Measurements from ENCODE around the gene RNASE8. TPM values are rescaled to one million over a fixed set of nuclear protein-coding genes. Genes with fewer than 3 reads are reported as not detected.

RNASE8 gene
- total RNA-seq, 1 donor from 2014 or later: not detected

DNA sequence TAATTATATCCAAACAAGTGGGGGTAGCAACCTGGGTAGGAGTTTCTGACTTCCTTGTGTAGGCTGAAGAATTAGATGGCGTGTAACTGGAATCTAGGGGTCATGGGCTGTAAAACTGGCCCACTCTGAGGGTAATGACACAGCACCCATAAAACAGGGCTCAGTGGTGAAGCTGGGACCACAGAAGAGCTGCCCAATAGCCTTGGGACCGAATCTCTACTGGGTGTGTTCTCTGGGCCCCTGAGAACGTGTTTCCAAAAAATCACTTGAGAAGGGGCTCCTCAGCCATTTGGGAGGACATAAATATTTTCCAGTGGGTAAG, 3.7 kb downstream of the RNASE8 start:
- TF ChIP-seq, protein P1, sequence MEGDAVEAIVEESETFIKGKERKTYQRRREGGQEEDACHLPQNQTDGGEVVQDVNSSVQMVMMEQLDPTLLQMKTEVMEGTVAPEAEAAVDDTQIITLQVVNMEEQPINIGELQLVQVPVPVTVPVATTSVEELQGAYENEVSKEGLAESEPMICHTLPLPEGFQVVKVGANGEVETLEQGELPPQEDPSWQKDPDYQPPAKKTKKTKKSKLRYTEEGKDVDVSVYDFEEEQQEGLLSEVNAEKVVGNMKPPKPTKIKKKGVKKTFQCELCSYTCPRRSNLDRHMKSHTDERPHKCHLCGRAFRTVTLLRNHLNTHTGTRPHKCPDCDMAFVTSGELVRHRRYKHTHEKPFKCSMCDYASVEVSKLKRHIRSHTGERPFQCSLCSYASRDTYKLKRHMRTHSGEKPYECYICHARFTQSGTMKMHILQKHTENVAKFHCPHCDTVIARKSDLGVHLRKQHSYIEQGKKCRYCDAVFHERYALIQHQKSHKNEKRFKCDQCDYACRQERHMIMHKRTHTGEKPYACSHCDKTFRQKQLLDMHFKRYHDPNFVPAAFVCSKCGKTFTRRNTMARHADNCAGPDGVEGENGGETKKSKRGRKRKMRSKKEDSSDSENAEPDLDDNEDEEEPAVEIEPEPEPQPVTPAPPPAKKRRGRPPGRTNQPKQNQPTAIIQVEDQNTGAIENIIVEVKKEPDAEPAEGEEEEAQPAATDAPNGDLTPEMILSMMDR (IDR thresholded peaks at IDR 0.05): no peak
- H3K27ac Mint-ChIP-seq (ENCODE audit: unreplicated experiment): no peak overlapping the region
- no peaks in the 10 kb centered on the region for H3K27me3 Mint-ChIP-seq (ENCODE audit: low read depth)
- no peaks in the 10 kb centered on the region for H3K36me3 Mint-ChIP-seq (ENCODE audit: low read depth)
- H3K9me3 Mint-ChIP-seq (ENCODE audit: low read depth): no peaks in the 10 kb centered on the region
- no peak for DNase-seq (ENCODE audit: low spot score)
- H3K4me1 Mint-ChIP-seq (ENCODE audit: low read depth): peaks cover 46% of the 10 kb centered on the region
- no peak overlapping the region for H3K4me3 Mint-ChIP-seq (ENCODE audit: unreplicated experiment)

DNA sequence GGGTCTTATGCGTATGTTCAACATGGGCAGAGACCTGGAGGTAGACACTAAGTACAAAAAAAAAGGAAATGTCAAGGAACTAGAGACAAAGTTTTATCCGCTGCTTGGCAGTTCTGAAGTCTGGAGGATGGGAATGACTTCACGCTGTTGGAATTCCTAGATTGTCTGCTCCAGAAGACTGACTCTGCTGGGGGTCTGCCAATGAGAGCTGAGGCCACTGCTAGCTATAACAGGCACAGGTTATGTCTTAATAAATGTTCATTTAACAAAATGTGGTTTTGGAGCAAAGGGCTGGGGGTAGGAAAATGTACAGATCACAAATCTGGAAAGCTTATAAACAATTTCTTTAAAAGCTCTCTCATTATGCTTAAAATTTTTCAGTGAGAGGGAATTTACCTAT, 5.9 kb downstream of the RNASE8 start:
- Mint-ChIP-seq H3K27me3 (ENCODE audit: low read depth) (no peaks in the 10 kb centered on the region), H3K4me3 (ENCODE audit: unreplicated experiment) (no peak overlapping the region), H3K36me3 (ENCODE audit: low read depth) (no peaks in the 10 kb centered on the region), H3K9me3 (ENCODE audit: low read depth) (no peaks in the 10 kb centered on the region), H3K4me1 (ENCODE audit: low read depth) (peaks cover 43% of the 10 kb centered on the region), H3K27ac (ENCODE audit: unreplicated experiment) (peak overlapping the region; percentile 81)
- TF ChIP-seq, protein P1 (IDR thresholded peaks at IDR 0.05): no peak
- DNase-seq (ENCODE audit: low spot score): no peak

DNA sequence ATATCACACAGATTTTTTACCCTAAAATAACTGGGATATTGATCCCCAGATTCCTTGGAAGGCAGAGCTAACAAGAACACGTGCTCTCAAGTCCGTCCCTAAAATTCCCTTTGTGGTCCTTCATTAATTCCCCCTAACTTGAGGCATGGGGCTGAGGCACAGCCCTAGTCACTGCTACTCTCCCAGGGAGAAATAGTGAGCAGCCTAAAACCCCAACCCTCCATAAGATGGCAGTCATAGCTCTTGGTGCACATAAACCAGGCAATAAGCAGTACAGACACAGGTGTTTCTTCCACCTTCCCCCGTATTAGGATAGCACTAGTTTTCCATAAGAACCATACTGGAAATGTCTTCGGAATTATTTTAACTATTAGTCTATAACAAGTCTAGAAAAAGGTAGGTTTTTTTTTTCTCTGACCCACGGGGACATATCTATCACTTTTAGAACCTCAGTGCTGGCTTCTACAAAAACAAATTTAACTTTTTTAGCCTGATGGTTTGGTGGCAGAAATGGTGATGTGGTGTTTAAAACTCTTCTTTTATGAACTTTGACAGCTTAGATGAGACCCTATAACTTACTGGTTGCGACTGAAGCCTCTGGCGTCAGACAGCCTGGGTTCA, 9.4 kb downstream of the RNASE8 start:
- Mint-ChIP-seq H3K9me3 (ENCODE audit: low read depth) (no peaks in the 10 kb centered on the region), H3K4me3 (ENCODE audit: unreplicated experiment) (no peak overlapping the region), H3K27ac (ENCODE audit: unreplicated experiment) (no peak overlapping the region)

DNA sequence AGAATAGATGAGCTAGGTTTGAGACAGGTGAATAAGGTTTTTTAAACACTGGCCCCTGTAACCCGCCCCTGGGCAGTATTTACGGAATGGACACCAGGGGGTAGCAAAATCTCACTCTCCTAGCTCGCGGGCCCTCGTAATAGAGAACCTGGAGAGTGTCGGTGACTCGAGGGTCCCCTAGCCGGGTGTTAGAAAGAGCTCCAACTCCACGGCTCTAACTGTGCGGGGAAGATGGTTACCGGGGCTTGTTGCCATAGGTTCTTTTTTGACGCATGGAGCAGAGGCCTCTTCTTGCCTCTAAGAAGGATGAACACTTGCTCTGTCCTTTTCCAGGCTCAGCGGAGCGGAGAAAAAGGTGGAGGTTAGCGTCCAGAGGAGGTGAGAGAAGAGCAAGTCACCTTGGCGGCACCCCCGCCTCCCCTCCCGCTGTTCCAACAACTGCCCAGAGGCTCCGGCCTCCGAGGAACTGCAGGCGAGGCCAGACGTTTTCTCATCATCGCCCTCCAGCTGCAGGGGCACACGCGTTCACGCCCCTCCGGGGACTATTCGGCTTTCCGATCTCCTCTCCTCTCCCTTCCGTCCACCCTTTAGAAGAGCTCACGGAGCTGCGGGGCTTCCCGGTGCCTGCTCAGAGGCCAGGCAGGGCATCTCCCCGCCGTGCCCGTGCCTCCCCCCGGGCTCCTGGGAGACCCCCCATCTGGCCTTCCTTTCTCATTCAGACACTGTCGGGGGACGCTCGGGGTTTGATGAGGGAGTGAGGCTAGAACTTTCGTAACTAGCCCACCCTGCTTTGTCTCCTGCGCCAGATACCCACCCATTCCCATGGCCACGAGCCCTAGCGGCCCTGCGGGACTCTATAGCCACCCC, 11.1 kb downstream of the RNASE8 start:
- peak overlapping the region; percentile 88 for H3K4me3 Mint-ChIP-seq (ENCODE audit: unreplicated experiment)
- H3K36me3 Mint-ChIP-seq (ENCODE audit: low read depth): peaks cover 10% of the 10 kb centered on the region
- H3K9me3 Mint-ChIP-seq (ENCODE audit: low read depth): no peaks in the 10 kb centered on the region
- peaks cover 45% of the 10 kb centered on the region for H3K4me1 Mint-ChIP-seq (ENCODE audit: low read depth)
- H3K27me3 Mint-ChIP-seq (ENCODE audit: low read depth): no peaks in the 10 kb centered on the region
- no peak for DNase-seq (ENCODE audit: low spot score)
- TF ChIP-seq, protein P1 (IDR thresholded peaks at IDR 0.05): peak; percentile 84
- peak overlapping the region; percentile 90 for H3K27ac Mint-ChIP-seq (ENCODE audit: unreplicated experiment)

More for the DNA sequence above, 9.4 kb downstream of the RNASE8 start:
- Mint-ChIP-seq H3K36me3 (ENCODE audit: low read depth) (peaks cover under 1% of the 10 kb centered on the region), H3K4me1 (ENCODE audit: low read depth) (peaks cover 46% of the 10 kb centered on the region), H3K27me3 (ENCODE audit: low read depth) (no peaks in the 10 kb centered on the region)
- DNase-seq (ENCODE audit: low spot score): no peak
- TF ChIP-seq, protein P1 (IDR thresholded peaks at IDR 0.05): peak; percentile 58

DNA sequence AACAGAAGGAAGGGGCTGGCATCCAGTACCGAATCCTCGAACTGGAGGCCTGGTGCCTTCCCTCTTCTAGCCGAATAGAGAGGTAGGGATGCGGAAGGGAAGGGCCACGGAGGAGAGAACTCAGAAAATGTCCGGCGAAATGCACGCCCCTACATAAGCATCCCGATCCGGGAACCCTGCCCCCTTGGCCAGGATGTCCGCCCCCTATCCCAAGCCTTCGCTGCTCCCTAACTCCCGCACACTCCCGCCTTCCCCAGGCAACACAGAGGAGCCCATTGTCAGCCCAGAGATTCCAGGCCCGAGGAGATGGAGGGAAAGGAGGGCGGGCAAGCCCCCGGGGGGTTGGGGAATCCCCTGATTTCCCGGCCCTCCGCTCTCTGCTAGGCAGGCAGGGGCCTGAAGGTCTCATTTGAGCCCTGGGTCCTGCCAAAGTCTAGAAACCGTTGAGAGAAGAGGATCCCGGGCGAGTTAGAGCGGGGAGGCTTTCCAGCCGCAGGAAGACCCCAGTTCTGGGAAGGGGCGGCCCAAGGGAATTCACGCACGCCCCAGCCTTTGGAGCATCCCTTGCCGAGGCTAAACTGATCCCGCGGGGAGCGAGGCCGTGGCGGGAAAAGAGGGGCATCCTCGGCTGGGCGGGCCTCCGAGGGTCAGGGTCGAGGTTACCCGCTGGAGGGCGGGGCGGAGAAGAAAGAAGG, 11.9 kb downstream of the RNASE8 start:
- TF ChIP-seq, protein P1 (IDR thresholded peaks at IDR 0.05): no peak
- H3K4me1 Mint-ChIP-seq (ENCODE audit: low read depth): peaks cover 43% of the 10 kb centered on the region
- H3K9me3 Mint-ChIP-seq (ENCODE audit: low read depth): no peaks in the 10 kb centered on the region
- no peak for DNase-seq (ENCODE audit: low spot score)
- peaks cover 10% of the 10 kb centered on the region for H3K36me3 Mint-ChIP-seq (ENCODE audit: low read depth)
- H3K27me3 Mint-ChIP-seq (ENCODE audit: low read depth): no peaks in the 10 kb centered on the region
- peak overlapping the region; percentile 88 for H3K4me3 Mint-ChIP-seq (ENCODE audit: unreplicated experiment)
- H3K27ac Mint-ChIP-seq (ENCODE audit: unreplicated experiment): peak overlapping the region; percentile 90

Data from chondrocyte (in vitro differentiated cells).